Uterus (tissue), 2 donors: ENCODE measurements around the gene DENND5B.

Experiments used
- CTCF ChIP-seq, 4 experiments: fragments of 200-600 bp in 2 of 4; fragments of 450-650 bp in 2 of 4; sonication (generic) in 2 of 4; IDR thresholded peaks; one replicate each; pipeline ENCODE4 v1.5.1; 2016 to 2019; ENCODE audit warnings: antibody characterized with exemption in 4 of 4, mild to moderate bottlenecking in 2 of 4, moderate library complexity in 1 of 4
- POLR2A ChIP-seq, 2 donors: fragments of 450-650 bp; IDR thresholded peaks; one replicate each; pipeline ENCODE4 v1.6.1; 2016; ENCODE audit warnings: antibody characterized with exemption in 2 of 2, mild to moderate bottlenecking in 1 of 2, moderate library complexity in 1 of 2

GRCh38 chr12:31620311-31620710, 29.4 kb upstream of the DENND5B start:
- TF ChIP-seq CTCF (IDR thresholded peaks at IDR 0.05) (no peak), POLR2A (IDR thresholded peaks at IDR 0.05) (no peak)
